HPDE6-E6E7 (cell line): ENCODE data around the gene PEX10.

ENCODE experiments used
- DNase-seq: peaks from one replicate; pipeline ENCODE4 v3.0.0; 2011; ENCODE audit warnings: missing footprints; ENCODE audit errors: extremely low spot score

The PEX10 gene

DNA sequence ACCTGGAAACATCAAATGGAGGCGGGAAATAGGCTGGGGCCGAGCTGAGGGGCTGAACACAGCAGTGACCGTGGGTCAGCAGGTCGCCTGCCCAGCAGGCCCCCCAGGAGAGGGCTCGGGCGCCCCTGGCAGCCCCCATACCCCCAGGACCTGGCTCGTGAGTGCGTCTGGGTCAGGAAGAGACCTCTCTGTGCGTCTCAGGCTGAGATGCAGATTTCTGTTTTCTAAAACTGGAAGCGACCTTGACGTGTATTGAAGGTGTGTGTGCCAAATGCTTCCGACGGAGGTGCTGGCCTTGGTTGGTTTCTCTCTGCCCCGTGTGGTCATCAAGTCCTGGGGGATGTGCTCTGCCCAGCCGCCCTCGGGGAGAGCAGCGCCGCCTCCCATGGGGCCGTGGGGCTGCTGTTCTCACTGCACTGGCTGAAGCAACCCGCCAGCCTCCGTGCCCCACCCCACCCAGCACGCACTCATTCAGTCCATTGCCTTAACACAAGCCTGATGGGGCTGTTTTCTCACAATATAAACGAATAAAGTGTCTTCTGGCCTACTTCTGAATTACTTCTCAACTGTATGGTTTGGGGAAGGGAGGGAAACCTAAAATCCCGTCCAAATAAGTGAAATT, 7.4 kb downstream of the PEX10 start:
- no peak for DNase-seq

- no peak for DNase-seq
Observed at GRCh38 chr1:2404142-2404889, 8.0 kb downstream of the PEX10 start.

DNA sequence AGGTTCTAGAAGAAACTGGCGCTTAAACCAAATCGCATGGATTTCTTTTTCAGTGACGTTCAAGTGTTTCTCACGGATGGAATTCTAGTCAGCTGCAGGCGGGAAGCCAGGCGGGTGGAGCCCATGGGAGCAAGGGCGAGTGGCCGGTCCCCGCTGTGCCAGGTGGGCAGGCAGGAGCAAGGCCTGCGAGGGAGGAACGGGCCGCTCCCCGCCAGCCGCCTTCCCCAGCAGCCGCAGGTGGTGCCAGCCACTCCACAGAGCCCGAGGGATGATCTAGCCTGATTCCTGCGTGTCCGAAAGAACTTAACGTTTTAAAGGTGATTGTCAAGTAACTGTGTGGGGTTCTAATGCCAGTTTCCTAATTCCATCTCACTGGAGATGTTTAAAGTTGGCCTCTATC, 9.1 kb downstream of the PEX10 start:
- DNase-seq, result no peak

DNA sequence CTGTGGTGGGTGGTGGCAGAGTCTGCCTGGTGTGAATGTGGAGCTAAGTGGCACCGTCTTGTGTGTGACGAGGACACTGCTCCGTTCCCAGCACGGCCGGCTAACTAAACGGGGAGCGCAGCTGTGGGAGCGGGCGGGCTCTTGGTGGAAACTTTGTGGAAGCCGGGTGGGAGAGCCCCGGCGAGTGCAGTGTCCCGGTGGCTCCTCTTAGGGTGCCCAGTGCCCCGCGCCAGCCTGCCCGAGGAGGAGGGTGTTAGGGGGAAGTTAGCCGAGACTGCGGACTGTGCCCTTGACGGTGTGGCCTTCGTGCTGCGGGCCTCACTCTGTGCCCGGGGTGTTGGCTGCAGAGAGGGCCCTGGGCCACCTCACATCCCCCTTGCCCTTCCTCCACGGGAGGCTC, 9.9 kb downstream of the PEX10 start:
- DNase-seq, result no peak

DNA sequence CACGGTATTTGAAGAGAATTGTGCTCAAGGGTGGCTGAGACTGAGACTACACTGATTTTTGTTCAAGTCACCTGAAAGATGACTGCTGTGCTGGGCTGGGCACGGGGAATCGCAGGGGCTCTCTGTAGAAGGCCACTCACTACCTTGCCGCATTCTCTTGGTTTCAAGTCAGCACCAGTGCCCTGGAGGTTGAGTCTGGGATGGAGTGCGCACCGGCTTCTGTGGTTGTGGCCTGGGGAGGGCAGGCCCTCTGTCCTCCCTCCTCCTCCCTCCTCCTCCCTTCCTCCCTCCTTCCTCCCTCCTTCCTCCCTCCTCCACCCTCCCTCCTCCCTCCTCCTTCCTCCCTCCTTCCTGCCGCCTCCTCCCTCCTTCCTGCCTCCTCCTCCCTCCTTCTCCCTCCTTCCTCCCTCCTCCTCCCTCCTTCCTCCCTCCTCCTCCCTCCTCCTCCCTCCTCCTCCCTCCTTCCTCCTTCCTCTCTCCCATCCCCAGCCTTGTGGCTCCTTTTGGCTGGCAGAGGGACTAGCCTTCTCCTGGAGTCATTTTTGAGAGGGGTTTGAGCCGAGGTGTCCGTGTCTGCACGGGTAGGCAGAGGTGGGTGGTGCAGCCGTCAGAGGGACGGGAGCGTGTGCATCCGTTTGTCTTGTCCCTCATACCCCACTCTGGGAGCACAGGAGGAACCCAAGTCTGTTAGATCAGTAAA, 11.3 kb downstream of the PEX10 start:
- no peak for DNase-seq

GRCh38 chr1:2400576-2400909, 11.8 kb downstream of the PEX10 start:
- no peak for DNase-seq

DNA sequence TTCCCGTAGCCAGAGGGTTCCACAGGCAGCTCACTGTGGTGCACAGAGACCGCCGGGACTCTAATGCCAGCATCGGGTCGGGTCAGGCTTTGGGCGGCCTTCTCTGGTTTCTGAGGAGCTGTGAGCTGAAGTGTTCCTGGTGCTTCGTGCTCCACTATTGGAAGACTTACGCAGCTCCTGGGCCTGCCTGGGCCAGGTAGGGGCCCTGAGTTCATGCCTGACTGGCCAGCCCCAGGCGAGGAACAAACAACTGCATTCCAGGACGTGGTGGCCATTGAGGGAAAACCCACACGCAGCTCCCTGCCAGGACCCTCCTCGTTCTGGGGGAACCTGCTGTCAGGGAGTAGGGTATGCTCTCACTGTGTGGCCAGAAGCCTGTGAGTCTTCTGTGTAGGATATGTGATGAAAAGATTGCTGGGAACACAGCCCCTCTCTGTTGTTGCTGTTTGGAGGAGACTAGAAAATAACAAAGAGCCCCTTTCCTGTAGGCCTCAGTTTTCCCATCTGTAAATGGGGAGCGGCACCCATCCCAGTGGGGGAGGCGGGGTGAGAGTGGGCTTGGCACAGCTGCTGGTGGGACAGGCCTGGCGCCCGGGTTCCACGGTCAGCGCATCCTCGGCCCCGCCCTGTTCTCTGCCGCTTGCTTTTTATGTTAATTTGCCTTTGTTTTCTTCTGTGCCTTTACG, 12.3 kb downstream of the PEX10 start:
- DNase-seq, result no peak

GRCh38 chr1:2398871-2399270, 13.5 kb downstream of the PEX10 start:
- DNase-seq, result no peak

GRCh38 chr1:2397007-2397679, 15.2 kb downstream of the PEX10 start:
- no peak for DNase-seq

DNA sequence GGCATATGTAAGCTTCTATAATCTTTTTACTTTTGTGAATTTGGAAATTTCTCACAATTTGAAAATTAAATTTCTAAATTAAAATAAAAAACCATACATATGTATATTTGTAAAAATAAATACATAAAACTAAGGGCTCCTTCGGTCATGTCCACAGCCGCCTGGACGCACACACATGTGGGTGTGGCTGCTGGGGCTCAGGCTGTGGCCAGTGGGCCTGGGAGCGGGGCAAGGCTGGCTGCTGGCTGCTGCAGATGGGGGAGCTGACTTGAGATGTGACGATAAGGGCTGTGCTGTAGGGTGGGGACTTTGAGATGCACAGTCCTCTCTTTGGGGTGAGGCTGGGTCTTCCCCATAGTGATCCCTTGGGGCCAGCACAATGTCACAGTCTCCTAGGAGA, 15.9 kb downstream of the PEX10 start:
- no peak for DNase-seq

- no peak for DNase-seq
Observed at GRCh38 chr1:2396059-2396458, 16.3 kb downstream of the PEX10 start.

DNA sequence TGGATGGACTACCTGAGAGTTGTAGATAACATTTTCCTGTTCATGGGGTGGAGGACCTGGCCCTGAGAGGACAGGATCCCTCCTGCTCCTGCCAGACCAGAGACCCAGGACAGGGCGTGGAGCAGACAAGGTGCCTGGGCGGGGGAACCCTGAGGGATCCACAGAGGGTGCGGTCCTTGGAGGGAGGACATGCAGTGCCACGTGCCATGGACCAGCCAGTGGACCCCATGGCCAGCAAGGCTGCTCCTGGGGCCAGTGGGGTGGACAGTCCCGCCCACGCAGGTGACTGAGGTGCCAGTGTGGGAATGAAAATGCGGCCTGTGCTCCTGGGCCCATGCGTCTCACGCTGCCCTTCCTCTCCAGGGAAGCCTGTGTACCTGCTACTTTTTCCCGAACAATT, 17.1 kb downstream of the PEX10 start:
- DNase-seq, result no peak

DNA sequence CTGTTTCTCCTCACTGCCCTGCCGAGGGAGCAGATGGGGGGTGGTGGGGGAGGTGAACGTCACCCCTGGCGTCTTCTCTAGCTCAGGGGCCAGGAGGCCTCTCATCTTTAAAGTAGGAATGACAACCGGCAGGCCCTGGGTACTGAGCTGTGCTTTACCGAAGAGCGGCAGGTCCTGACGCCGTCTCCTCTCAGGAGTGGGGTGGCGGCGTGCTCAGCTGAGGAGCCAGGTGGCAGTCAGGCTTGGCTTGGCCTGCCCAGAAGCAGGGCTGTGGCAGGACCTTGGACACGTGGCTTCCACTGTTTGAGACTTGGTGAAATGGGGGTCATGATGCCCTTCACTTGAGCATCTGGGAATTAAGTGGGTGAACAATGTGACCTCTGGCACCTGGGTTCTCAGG, 17.6 kb downstream of the PEX10 start:
- no peak for DNase-seq

DNA sequence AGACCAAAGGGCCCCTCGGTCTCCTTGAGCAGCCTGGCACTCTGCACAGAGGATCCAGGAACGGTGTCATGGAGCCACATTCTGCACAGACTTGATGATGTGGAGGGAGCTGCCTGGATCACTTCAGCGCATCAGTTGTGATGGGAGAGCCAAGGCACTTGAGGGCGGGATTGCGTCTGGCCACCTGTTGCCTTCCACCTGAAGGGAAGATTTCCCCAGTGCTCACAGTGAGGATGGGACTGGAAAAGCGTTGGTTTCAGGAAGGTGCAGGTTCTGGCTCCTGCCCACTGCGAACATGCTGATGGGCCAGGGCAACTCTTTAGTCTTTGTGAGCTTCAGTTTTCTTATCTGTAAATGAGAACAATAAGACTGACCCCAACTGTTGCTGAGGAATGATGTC, 18.1 kb downstream of the PEX10 start:
- no peak for DNase-seq

DNA sequence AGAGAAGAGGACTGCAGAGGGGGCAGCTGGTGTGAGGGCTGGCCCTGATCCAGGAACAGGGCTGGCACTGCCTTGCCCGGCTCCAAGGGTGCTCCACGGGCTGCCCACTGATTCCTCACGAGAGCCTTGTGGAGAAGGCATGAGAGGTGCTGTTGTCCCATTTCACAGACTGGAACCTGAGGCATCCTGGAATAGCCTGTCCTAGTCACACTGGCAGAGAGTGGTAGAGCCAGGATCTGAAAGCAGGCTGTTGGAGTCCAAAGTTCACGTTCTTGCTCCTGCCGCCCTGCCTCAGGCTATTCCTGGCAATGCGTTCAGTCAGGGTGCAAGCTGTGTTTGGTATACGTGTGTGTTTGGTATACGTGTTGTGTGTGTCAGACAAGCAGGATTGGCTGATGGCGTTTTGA, 18.9 kb downstream of the PEX10 start:
- no peak for DNase-seq

- DNase-seq, result no peak
Observed at GRCh38 chr1:2392686-2393085, 19.7 kb downstream of the PEX10 start.

DNA sequence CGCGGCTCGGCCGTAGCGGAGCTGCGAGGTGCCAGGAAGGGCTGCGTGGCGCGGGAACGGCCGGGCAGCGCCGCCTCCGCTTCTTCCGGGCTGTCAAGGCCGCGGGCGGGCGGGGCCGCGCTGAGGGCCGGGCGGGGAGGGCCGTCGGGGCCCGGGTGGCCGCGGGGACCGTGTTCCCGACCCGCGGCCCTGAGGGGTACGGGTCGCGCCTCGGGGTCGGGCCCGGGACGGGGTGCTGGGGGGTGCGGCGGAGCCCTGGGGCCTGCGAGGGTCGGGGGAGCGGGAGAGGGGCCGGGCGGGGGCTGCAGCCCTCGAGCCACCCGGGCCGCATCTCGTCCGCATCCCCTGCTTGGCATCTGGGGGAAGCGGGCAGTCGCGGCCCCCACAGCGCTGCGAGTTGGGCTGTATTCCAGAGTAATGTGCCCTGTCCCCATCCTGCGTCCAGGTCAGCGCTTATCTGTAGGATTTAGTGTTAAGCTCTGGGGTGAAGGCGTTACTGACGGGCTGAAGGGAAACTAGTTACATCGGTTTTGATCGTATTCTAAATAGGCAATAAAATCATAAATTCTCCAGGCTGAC, 20.3 kb downstream of the PEX10 start:
- DNase-seq, result no peak

- DNase-seq, result peak; percentile 97
Observed at GRCh38 chr1:2391041-2391930, 21.1 kb downstream of the PEX10 start, which contains the start of the genes MORN1 and RER1. Gene MORN1, minus strand, starts transcription at chr1:2391554. Its CDS starts 21 bp downstream, at chr1:2391533. Gene RER1, plus strand, starts transcription at chr1:2391841. Its CDS starts 3,950 bp downstream, at chr1:2395791.

GRCh38 chr1:2389644-2390043, 22.7 kb downstream of the PEX10 start:
- DNase-seq, result no peak
